Measurements from ENCODE around the gene GREB1L.

The GREB1L gene

DNA sequence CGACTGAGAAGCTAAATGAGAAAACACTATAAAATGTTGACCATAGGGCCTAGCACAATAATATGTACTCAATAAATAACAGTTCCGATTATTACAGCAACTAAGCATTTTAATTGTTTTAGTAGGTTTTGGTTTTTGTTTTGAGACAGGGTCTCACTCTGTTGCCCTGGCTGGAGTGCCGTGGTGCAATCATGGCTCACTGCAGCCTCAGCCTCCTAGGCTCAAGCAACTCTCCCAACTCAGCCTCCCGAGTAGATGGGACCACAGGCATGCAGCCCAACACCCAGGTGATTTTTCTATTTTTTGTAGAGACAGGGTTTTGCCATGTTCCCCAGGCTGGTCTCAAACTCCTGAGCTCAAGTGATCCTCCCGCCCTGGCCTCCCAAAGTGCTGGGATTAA is 304.4 kb downstream of the GREB1L start:
- H4K91ac ChIP-seq (ENCODE audit: low read depth, low read length, poor library complexity), result no peak overlapping the region
- no peak overlapping the region for H2BK5ac ChIP-seq (ENCODE audit: low read length)
- H3K9ac ChIP-seq (ENCODE audit: low read depth, low read length, poor library complexity), result no peak overlapping the region
- H2BK120ac ChIP-seq (ENCODE audit: low read depth, low read length), result no peak overlapping the region
- no peaks in the 10 kb centered on the region for H3K9me3 ChIP-seq (replicated peaks in 1 of 2; ENCODE audit: control insufficient read depth in 2 of 2, insufficient read depth in 1 of 2, low read depth in 1 of 2, low read length in 2 of 2)
- no peak overlapping the region for H2AK5ac ChIP-seq (ENCODE audit: low read depth, low read length)
- no peak overlapping the region for H2BK15ac ChIP-seq (ENCODE audit: low read length)
- H3K4me2 ChIP-seq (ENCODE audit: insufficient read depth, low read length, poor library complexity, severe bottlenecking), result no peak overlapping the region
- H3K4me1 ChIP-seq (ENCODE audit: control insufficient read depth in 2 of 2, insufficient read depth in 1 of 2, low read depth in 1 of 2, low read length in 2 of 2), result no peaks in the 10 kb centered on the region
- peaks cover 2% of the 10 kb centered on the region for H3K79me1 ChIP-seq (ENCODE audit: low read depth, low read length)
- peaks cover 0 to 30% of the 10 kb centered on the region in 2 donors for H3K36me3 ChIP-seq (replicated peaks in 1 of 2; ENCODE audit: control insufficient read depth in 2 of 2, insufficient read depth in 2 of 2, low read length in 2 of 2)
- no peak overlapping the region for H3K14ac ChIP-seq (ENCODE audit: low read length)
- H3K23ac ChIP-seq (ENCODE audit: low read depth, low read length, poor library complexity), result no peak overlapping the region
- H3K4ac ChIP-seq (ENCODE audit: low read length), result no peak overlapping the region
- H3K4me3 ChIP-seq (ENCODE audit: low read length in 2 of 2), result no peak overlapping the region
- no peak for DNase-seq (ENCODE audit: low spot score)
- no peak overlapping the region for H3K27ac ChIP-seq (replicated peaks; ENCODE audit: low read length)
- no peak overlapping the region for H3K18ac ChIP-seq (ENCODE audit: low read length)
- no peak overlapping the region for H4K8ac ChIP-seq (ENCODE audit: low read depth, low read length)
- H2BK12ac ChIP-seq (ENCODE audit: low read length), result no peak overlapping the region
- no peaks in the 10 kb centered on the region for H3K27me3 ChIP-seq (ENCODE audit: control insufficient read depth in 3 of 3, insufficient read depth in 3 of 3, low read depth in 1 of 3, low read length in 3 of 3)
- H2AFZ ChIP-seq (ENCODE audit: low read length), result no peak overlapping the region
- no CpG with 5 or more reads among the region's 5 CpGs for WGBS, 2 donors (ENCODE audit: extremely low coverage in 2 of 2, insufficient read length in 2 of 2, insufficient replicate concordance in 1 of 2)

DNA sequence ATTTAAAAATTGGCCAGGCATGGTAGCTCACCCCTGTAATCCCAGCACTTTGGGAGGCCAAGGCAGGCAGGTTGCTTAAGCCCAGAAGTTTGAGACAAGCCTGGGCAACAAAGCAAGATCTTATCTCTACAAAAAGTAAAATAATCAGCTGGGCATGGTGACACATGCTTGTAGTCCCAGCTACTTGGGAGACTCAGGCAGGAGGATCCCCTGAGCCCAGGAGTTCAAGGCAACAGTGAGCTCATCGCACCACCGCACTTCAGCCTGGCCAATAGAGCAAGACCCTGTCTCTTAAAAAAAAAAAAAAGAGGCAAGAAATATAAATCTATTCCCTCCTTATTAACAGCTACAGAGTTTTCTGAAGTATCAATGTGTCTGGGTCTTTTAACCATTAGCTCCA is 306.6 kb downstream of the GREB1L start:
- Histone ChIP-seq H3K36me3 (replicated peaks in 1 of 2; ENCODE audit: control insufficient read depth in 2 of 2, insufficient read depth in 2 of 2, low read length in 2 of 2) (peaks cover 1 to 40% of the 10 kb centered on the region in 2 donors), H3K27me3 (ENCODE audit: control insufficient read depth in 3 of 3, insufficient read depth in 3 of 3, low read depth in 1 of 3, low read length in 3 of 3) (no peaks in the 10 kb centered on the region), H3K23ac (ENCODE audit: low read depth, low read length, poor library complexity) (no peak overlapping the region), H3K79me1 (ENCODE audit: low read depth, low read length) (peaks cover 2% of the 10 kb centered on the region), H2BK5ac (ENCODE audit: low read length) (no peak overlapping the region), H3K14ac (ENCODE audit: low read length) (no peak overlapping the region), H3K9me3 (replicated peaks in 1 of 2; ENCODE audit: control insufficient read depth in 2 of 2, insufficient read depth in 1 of 2, low read depth in 1 of 2, low read length in 2 of 2) (no peaks in the 10 kb centered on the region), H3K18ac (ENCODE audit: low read length) (no peak overlapping the region), H2BK12ac (ENCODE audit: low read length) (no peak overlapping the region), H3K27ac (replicated peaks; ENCODE audit: low read length) (no peak overlapping the region), H4K91ac (ENCODE audit: low read depth, low read length, poor library complexity) (no peak overlapping the region), H3K4me3 (ENCODE audit: low read length in 2 of 2) (no peak overlapping the region), H2AFZ (ENCODE audit: low read length) (no peak overlapping the region), H2BK120ac (ENCODE audit: low read depth, low read length) (no peak overlapping the region), H2AK5ac (ENCODE audit: low read depth, low read length) (no peak overlapping the region), H2BK15ac (ENCODE audit: low read length) (no peak overlapping the region), H3K9ac (ENCODE audit: low read depth, low read length, poor library complexity) (no peak overlapping the region), H3K4ac (ENCODE audit: low read length) (no peak overlapping the region), H3K4me1 (ENCODE audit: control insufficient read depth in 2 of 2, insufficient read depth in 1 of 2, low read depth in 1 of 2, low read length in 2 of 2) (no peaks in the 10 kb centered on the region), H4K8ac (ENCODE audit: low read depth, low read length) (no peak overlapping the region), H3K4me2 (ENCODE audit: insufficient read depth, low read length, poor library complexity, severe bottlenecking) (no peak overlapping the region)
- DNase-seq (ENCODE audit: low spot score), result no peak
- no CpG with 5 or more reads among the region's 2 CpGs for WGBS, 2 donors (ENCODE audit: extremely low coverage in 2 of 2, insufficient read length in 2 of 2, insufficient replicate concordance in 1 of 2)

DNA sequence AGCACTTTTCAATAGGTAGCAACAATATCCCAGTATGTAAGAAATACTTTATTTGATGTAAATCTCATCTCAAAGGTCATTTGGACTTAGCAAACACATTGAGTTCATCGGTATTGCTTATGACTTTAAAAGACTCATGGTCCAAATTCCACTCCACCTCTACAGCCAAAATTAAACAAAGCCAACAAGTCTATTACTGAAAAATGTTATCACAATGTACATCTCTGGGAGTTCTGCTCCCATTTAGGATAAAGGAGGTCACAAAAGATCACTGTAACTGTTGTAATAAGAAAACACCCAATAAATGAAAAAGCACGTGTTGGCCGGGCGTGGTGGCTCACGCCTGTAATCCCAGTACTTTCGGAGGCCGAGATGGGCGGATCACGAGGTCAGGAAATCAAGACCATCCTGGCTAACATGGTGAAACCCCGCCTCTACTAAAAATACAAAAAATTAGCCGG is 308.5 kb downstream of the GREB1L start:
- WGBS, 2 donors (ENCODE audit: extremely low coverage in 2 of 2, insufficient read length in 2 of 2, insufficient replicate concordance in 1 of 2), result no CpG with 5 or more reads among the region's 11 CpGs
- Histone ChIP-seq H2BK12ac (ENCODE audit: low read length) (no peak overlapping the region), H2BK120ac (ENCODE audit: low read depth, low read length) (no peak overlapping the region), H4K91ac (ENCODE audit: low read depth, low read length, poor library complexity) (no peak overlapping the region), H2BK5ac (ENCODE audit: low read length) (no peak overlapping the region), H4K8ac (ENCODE audit: low read depth, low read length) (no peak overlapping the region), H2BK15ac (ENCODE audit: low read length) (no peak overlapping the region), H3K14ac (ENCODE audit: low read length) (no peak overlapping the region), H3K36me3 (replicated peaks in 1 of 2; ENCODE audit: control insufficient read depth in 2 of 2, insufficient read depth in 2 of 2, low read length in 2 of 2) (peaks cover 1 to 46% of the 10 kb centered on the region in 2 donors), H3K18ac (ENCODE audit: low read length) (no peak overlapping the region), H3K4me1 (ENCODE audit: control insufficient read depth in 2 of 2, insufficient read depth in 1 of 2, low read depth in 1 of 2, low read length in 2 of 2) (no peaks in the 10 kb centered on the region), H3K4me2 (ENCODE audit: insufficient read depth, low read length, poor library complexity, severe bottlenecking) (no peak overlapping the region), H2AK5ac (ENCODE audit: low read depth, low read length) (no peak overlapping the region), H3K4ac (ENCODE audit: low read length) (no peak overlapping the region), H3K9ac (ENCODE audit: low read depth, low read length, poor library complexity) (no peak overlapping the region), H3K23ac (ENCODE audit: low read depth, low read length, poor library complexity) (no peak overlapping the region), H3K27me3 (ENCODE audit: control insufficient read depth in 3 of 3, insufficient read depth in 3 of 3, low read depth in 1 of 3, low read length in 3 of 3) (no peaks in the 10 kb centered on the region), H3K27ac (replicated peaks; ENCODE audit: low read length) (no peak overlapping the region), H3K79me1 (ENCODE audit: low read depth, low read length) (peaks cover 2% of the 10 kb centered on the region), H2AFZ (ENCODE audit: low read length) (no peak overlapping the region), H3K4me3 (ENCODE audit: low read length in 2 of 2) (no peak overlapping the region), H3K9me3 (replicated peaks in 1 of 2; ENCODE audit: control insufficient read depth in 2 of 2, insufficient read depth in 1 of 2, low read depth in 1 of 2, low read length in 2 of 2) (no peaks in the 10 kb centered on the region)
- no peak for DNase-seq (ENCODE audit: low spot score)

DNA sequence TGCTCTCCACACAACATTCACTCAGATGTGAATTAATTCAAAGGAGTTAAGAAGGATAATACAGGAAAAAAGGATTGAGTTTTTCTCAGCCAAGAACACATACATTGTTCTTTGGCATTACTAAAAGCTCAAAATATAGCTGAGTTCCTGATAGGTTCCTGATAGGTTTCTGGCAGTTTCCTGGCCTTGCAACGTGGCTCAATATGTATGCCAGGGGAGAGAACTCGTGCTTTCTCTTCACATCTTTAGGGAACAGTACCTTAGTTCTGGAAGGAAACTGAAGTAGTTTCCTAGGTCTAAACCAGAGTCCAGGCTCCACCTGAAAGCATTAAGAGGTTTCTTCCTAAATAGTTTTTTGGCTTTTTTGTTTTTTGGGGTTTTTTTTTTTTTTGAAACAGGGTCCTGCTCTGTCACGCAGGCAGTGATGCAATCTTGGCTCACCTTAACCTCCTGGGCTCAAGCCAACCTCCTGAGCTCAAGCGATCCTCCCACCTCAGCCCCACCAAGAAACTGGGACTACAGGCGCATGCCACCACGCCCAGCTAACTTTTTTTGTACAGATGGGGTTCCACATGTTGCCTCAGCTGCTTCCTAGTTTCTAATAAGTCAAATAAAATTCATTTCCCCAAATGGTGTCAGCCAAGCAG is 315.7 kb downstream of the GREB1L start:
- H3K27ac ChIP-seq (replicated peaks; ENCODE audit: low read length), result no peak overlapping the region
- H3K9me3 ChIP-seq (replicated peaks in 1 of 2; ENCODE audit: control insufficient read depth in 2 of 2, insufficient read depth in 1 of 2, low read depth in 1 of 2, low read length in 2 of 2), result no peaks in the 10 kb centered on the region
- no peak overlapping the region for H2BK15ac ChIP-seq (ENCODE audit: low read length)
- no peak overlapping the region for H2BK120ac ChIP-seq (ENCODE audit: low read depth, low read length)
- no peak overlapping the region for H2AFZ ChIP-seq (ENCODE audit: low read length)
- no peak overlapping the region for H4K8ac ChIP-seq (ENCODE audit: low read depth, low read length)
- no peak overlapping the region for H3K14ac ChIP-seq (ENCODE audit: low read length)
- peaks cover 3 to 81% of the 10 kb centered on the region in 2 donors for H3K36me3 ChIP-seq (replicated peaks in 1 of 2; ENCODE audit: control insufficient read depth in 2 of 2, insufficient read depth in 2 of 2, low read length in 2 of 2)
- H3K27me3 ChIP-seq (ENCODE audit: control insufficient read depth in 3 of 3, insufficient read depth in 3 of 3, low read depth in 1 of 3, low read length in 3 of 3), result no peaks in the 10 kb centered on the region
- no peak overlapping the region for H2BK5ac ChIP-seq (ENCODE audit: low read length)
- no peak overlapping the region for H3K23ac ChIP-seq (ENCODE audit: low read depth, low read length, poor library complexity)
- no peak overlapping the region for H3K9ac ChIP-seq (ENCODE audit: low read depth, low read length, poor library complexity)
- no peak overlapping the region for H3K18ac ChIP-seq (ENCODE audit: low read length)
- H4K91ac ChIP-seq (ENCODE audit: low read depth, low read length, poor library complexity), result no peak overlapping the region
- WGBS, 2 donors (ENCODE audit: extremely low coverage in 2 of 2, insufficient read length in 2 of 2, insufficient replicate concordance in 1 of 2), result no CpG with 5 or more reads among the region's 6 CpGs
- no peak overlapping the region for H2AK5ac ChIP-seq (ENCODE audit: low read depth, low read length)
- DNase-seq (ENCODE audit: low spot score), result no peak
- no peak overlapping the region for H3K4me2 ChIP-seq (ENCODE audit: insufficient read depth, low read length, poor library complexity, severe bottlenecking)
- H3K4ac ChIP-seq (ENCODE audit: low read length), result no peak overlapping the region
- H2BK12ac ChIP-seq (ENCODE audit: low read length), result no peak overlapping the region
- H3K4me3 ChIP-seq (ENCODE audit: low read length in 2 of 2), result no peak overlapping the region
- H3K4me1 ChIP-seq (ENCODE audit: control insufficient read depth in 2 of 2, insufficient read depth in 1 of 2, low read depth in 1 of 2, low read length in 2 of 2), result no peaks in the 10 kb centered on the region
- H3K79me1 ChIP-seq (ENCODE audit: low read depth, low read length), result no peaks in the 10 kb centered on the region
